ENCODE measurements around the gene EXOC6B.

GRCh38 chr2:72871060-72871459 is 45.2 kb upstream of the EXOC6B start:
- TF ChIP-seq CTCF (IDR thresholded peaks at IDR 0.05): no peak
- TF ChIP-seq POLR2A (IDR thresholded peaks at IDR 0.05): no peak

Measured in body of pancreas (tissue), 4 donors.